Stomach smooth muscle (tissue), 2 donors: ENCODE data around the gene CNTNAP2.

Experiments
- H3K27ac ChIP-seq: one replicate; pipeline ENCODE4 v1.7.0; 2013; ENCODE audit warnings: mild to moderate bottlenecking, low read length, inconsistent platforms
- H3K27me3 ChIP-seq, 2 donors: one replicate each; pipeline ENCODE4 v1.7.0; 2013; ENCODE audit warnings: low read length in 2 of 2; ENCODE audit not compliant: insufficient read depth in 2 of 2, control insufficient read depth in 1 of 2
- H3K36me3 ChIP-seq, 2 donors: one replicate each; pipeline ENCODE4 v1.7.0; 2013; ENCODE audit warnings: low read length in 2 of 2; ENCODE audit not compliant: control insufficient read depth in 2 of 2, insufficient read depth in 2 of 2
- H3K4me1 ChIP-seq: one replicate; pipeline ENCODE4 v1.7.0; 2013; ENCODE audit warnings: low read length; ENCODE audit not compliant: control insufficient read depth, insufficient read depth
- H3K4me3 ChIP-seq, 2 donors: one replicate each; pipeline ENCODE4 v1.7.0; 2013; ENCODE audit warnings: low read length in 2 of 2
- H3K9ac ChIP-seq, 2 donors: one replicate each; pipeline ENCODE4 v1.7.0; 2013; ENCODE audit warnings: low read length in 2 of 2, mild to moderate bottlenecking in 1 of 2
- H3K9me3 ChIP-seq, 2 donors: one replicate each; pipeline ENCODE4 v1.7.0; 2013; ENCODE audit warnings: low read length in 2 of 2; ENCODE audit not compliant: control insufficient read depth in 2 of 2
- donor health status: healthy.
- donor health status: Pancreatic carcinoma.

The CNTNAP2 gene

DNA sequence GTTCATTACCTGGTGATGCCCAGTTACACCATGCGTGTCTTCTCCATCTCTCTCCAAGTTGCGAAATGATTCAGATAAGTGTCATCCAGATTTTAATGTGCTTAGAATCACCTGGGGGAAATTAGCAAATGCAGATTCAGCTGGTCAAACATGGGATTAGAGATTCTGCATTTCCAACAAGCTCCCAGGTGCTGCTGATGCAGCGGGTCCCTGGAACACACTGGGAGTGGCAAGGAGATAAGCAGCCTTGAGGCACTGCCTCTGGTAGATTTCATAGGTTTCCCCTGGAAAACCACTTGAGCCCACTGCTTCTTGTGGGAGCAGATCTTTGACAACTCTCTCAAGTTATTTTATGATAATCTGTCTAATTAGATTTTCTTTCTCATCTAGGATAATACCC is 2278.0 kb downstream of the CNTNAP2 start:
- H3K27me3 ChIP-seq, result peaks cover 4 to 6% of the 10 kb centered on the region in 2 donors

DNA sequence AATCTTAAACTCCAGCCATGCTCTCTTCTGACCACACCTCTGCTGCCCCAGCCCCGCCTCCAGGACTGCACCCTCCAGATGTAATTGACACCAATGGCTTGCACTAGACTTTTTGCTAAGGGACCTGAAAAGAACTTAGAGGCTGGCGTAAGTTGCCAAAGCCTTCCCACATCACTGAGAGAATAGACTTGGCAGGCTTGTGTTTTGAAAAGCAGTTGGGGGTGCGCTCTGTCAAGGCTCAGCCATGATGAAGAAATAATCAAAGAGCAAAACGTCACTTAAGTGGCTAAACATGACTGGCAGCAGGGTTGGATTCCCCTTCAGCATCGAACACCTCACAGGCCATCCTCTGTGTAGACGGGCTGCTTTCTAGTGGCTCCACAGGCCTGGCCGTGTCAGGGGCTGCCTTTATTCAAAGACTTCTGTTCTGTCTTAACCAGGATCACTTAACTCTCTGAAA is 2278.8 kb downstream of the CNTNAP2 start:
- Histone ChIP-seq H3K9ac (no peak overlapping the region), H3K9me3 (no peaks in the 10 kb centered on the region), H3K27ac (no peak overlapping the region), H3K36me3 (no peaks in the 10 kb centered on the region), H3K4me1 (no peaks in the 10 kb centered on the region), H3K27me3 (peaks cover 4 to 6% of the 10 kb centered on the region in 2 donors), H3K4me3 (no peak overlapping the region)

More for the DNA sequence above, 2278.0 kb downstream of the CNTNAP2 start:
- Histone ChIP-seq H3K4me3 (no peak overlapping the region), H3K4me1 (no peaks in the 10 kb centered on the region), H3K36me3 (no peaks in the 10 kb centered on the region), H3K27ac (no peak overlapping the region), H3K9ac (no peak overlapping the region), H3K9me3 (no peaks in the 10 kb centered on the region)

DNA sequence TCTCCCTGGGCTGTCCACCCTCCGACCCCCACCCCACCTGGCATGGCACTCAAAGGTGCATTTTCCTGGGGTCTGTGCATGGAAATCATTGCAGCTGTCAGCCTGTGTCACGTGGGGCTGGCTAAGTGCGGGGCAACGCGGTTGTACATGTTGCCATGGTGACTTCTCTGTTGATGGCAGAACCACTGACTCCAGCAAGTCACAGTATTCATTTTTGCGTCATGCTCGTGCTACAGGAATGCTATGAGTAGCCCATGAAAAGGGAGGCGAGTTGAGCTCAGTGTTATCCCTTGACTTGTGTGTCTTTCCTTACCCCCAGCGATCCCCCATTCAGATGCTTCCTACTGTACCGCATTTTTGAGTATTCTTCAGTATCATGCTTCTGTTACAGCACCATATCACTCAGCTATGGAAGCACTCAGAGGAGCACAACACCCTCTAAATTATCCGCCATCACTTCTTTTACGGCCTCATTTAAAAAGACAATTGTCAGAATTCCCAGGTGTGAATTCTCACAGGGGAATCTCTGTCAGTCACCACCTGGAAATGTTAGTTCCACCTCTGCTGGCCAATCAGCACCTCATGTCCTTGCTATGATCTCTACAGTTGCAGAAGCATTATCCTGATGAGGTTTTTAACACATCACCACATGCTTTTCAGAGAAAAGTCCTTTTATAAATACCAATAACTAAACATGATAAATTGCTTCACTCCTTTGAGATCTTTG is 2279.6 kb downstream of the CNTNAP2 start:
- H3K4me1 ChIP-seq, result no peaks in the 10 kb centered on the region
- no peak overlapping the region for H3K9ac ChIP-seq
- peaks cover 4 to 6% of the 10 kb centered on the region in 2 donors for H3K27me3 ChIP-seq
- H3K36me3 ChIP-seq, result no peaks in the 10 kb centered on the region
- H3K4me3 ChIP-seq, result no peak overlapping the region
- H3K9me3 ChIP-seq, result no peaks in the 10 kb centered on the region
- no peak overlapping the region for H3K27ac ChIP-seq

DNA sequence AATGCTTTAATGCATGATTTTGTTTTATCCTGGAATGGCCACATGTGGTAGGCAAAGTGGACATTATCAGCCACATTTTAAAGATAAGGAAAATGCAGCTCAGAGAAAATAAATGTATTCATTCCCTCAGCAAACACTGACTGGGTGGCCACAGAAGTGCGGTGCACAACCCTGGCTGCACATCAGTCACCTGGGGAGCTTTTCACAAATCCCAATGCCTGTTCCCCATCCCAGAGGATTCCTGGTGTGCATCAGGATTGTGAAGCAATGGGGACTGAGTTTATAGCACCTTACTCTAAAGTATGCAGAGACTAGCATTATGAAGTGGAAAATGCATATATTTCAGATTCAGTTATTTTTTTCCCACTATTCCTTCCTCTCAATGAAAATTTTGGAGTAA is 2280.5 kb downstream of the CNTNAP2 start:
- no peak overlapping the region for H3K27ac ChIP-seq
- no peaks in the 10 kb centered on the region for H3K4me1 ChIP-seq
- no peaks in the 10 kb centered on the region for H3K36me3 ChIP-seq
- no peak overlapping the region for H3K9ac ChIP-seq
- H3K4me3 ChIP-seq, result no peak overlapping the region
- peaks cover 4 to 6% of the 10 kb centered on the region in 2 donors for H3K27me3 ChIP-seq
- no peaks in the 10 kb centered on the region for H3K9me3 ChIP-seq

DNA sequence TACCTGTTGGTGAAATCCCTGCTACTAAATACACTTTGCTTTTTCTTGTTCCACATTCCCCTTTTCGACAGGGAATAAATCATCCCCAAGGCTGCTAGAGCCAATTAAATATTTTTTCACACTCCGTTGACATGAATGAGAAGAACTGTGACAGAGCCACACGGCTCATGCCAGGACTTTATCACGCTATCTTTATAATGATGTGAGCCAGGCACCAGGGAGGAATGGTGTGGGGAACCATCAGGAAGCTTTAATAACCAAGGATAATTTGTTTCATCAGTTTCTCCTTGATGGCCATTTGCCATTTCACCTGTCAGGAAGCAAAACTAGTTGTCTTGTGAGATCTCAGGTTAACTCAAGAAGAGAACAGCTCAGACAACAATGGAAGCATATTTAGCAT is 2280.9 kb downstream of the CNTNAP2 start:
- Histone ChIP-seq H3K9me3 (no peaks in the 10 kb centered on the region), H3K9ac (no peak overlapping the region), H3K4me3 (no peak overlapping the region), H3K27ac (no peak overlapping the region), H3K36me3 (no peaks in the 10 kb centered on the region), H3K27me3 (peaks cover 4 to 6% of the 10 kb centered on the region in 2 donors), H3K4me1 (no peaks in the 10 kb centered on the region)

DNA sequence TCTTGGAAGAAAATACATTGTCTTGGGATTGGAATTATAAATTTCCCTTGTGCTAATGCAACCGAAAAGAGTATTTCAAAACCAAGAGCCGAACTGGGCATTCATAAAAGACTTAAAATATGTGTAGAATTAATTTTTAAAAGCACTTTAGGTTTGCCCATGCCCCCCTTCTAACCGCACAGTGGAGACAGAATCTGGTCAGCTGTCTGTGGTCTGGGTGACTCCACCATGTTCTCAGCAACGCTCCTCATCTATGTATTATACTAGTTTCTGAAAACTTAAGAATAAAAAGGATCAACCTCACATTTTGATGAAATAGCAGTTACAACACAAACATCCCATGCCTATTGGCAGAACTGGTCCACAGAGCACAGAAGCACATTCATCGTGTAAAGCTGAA is 2281.4 kb downstream of the CNTNAP2 start:
- Histone ChIP-seq H3K9me3 (no peaks in the 10 kb centered on the region), H3K4me3 (no peak overlapping the region), H3K9ac (no peak overlapping the region), H3K4me1 (no peaks in the 10 kb centered on the region), H3K36me3 (no peaks in the 10 kb centered on the region), H3K27me3 (peaks cover 4 to 6% of the 10 kb centered on the region in 2 donors), H3K27ac (no peak overlapping the region)

DNA sequence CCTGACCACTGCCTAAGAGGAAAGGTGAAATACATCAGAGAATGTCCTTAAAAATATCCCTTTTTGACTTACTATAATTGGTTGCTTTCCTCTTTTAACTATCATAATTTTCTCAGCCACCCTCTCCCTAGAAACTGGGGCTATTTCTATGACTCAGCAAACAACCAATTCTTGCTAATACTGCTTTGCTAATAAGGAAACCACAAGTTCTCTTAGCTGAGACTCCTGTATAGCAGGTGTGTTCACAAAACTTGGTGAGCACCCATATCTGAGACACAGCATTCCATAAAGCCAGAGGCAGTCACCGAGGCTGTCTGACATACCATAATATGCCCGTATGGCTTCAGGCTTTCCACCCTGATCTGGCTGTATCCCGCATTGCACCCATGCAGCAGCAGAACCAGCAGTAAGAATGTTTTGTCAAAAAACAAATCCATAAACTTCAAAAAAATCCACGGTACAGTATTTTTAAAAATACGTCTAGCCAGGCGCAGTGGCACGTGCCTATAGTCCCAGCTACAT is 2282.3 kb downstream of the CNTNAP2 start:
- Histone ChIP-seq H3K4me1 (no peaks in the 10 kb centered on the region), H3K36me3 (no peaks in the 10 kb centered on the region), H3K4me3 (no peak overlapping the region), H3K9ac (no peak overlapping the region), H3K9me3 (no peaks in the 10 kb centered on the region), H3K27ac (no peak overlapping the region), H3K27me3 (peaks cover 4 to 6% of the 10 kb centered on the region in 2 donors)

DNA sequence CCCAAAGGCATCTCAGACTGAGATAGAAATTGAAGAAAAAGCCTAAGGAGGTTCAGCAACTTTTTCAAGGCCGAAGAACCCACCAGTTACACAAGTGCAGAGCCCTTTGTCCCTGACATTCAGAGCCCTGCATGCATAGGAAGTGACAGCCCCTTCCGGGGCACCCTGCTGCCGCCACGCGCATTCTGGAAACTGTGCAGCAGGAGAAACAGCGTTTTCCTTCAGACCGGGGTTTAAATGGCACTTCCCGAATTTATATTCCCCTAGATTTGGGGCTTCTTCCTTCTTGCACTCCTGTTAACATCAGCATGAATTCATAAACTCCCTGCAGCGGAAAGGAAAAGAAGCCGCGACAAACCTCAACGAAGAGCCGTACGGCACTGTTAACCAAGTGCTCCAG is 2283.5 kb downstream of the CNTNAP2 start:
- Histone ChIP-seq H3K9me3 (no peaks in the 10 kb centered on the region), H3K4me3 (no peak overlapping the region), H3K36me3 (no peaks in the 10 kb centered on the region), H3K27ac (no peak overlapping the region), H3K9ac (no peak overlapping the region), H3K27me3 (peaks cover 4 to 6% of the 10 kb centered on the region in 2 donors), H3K4me1 (no peaks in the 10 kb centered on the region)

DNA sequence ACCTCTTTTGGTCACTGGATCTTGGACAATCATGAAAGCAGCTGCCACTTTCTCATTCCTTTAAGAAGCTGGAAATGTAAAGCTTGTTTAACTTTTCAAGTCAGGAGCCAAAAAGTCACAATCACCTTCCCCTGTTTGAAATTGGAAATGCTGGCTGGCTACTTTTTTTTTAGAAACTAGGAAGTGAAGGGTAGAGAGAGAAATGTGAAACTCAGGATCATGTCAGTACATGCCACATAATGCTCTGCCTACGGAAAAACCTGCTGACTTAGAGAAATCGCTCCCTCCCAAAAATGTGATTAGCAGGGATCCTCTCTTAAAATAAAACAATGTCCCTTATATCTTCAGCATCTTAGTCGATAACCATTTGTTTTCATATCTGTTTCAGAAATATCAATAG is 2285.6 kb downstream of the CNTNAP2 start:
- H3K36me3 ChIP-seq, result no peaks in the 10 kb centered on the region
- H3K4me3 ChIP-seq, result no peak overlapping the region
- H3K9me3 ChIP-seq, result no peaks in the 10 kb centered on the region
- no peaks in the 10 kb centered on the region for H3K4me1 ChIP-seq
- H3K27ac ChIP-seq, result no peak overlapping the region
- H3K27me3 ChIP-seq, result no peaks in the 10 kb centered on the region
- H3K9ac ChIP-seq, result no peak overlapping the region

DNA sequence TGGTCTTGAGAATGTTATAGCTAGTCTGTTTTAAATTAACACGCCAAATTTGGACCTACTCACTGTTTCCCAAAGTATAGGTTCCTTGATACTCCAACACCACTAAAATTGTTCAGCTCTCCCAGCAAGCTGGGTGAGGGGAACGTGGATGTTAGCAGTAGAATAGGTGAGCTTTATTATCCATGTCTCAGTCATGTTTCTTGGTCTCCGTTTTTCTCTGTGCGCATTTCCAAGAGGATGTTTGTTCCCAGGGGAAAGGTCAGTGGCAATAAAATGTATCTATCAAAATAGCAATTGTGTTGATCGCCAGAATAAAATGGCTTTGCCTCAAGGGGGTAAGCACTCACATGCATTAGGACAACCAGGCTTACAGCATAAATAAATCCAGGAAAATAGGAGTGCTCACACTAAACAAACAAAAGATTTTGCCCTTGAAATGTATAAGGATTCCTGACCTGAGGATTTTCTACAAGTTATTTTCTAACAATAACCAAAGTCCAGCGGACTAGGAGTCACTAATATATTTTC is 2286.9 kb downstream of the CNTNAP2 start:
- Histone ChIP-seq H3K27ac (no peak overlapping the region), H3K9ac (no peak overlapping the region), H3K27me3 (no peaks in the 10 kb centered on the region), H3K36me3 (no peaks in the 10 kb centered on the region), H3K4me3 (no peak overlapping the region), H3K9me3 (no peaks in the 10 kb centered on the region), H3K4me1 (no peaks in the 10 kb centered on the region)

DNA sequence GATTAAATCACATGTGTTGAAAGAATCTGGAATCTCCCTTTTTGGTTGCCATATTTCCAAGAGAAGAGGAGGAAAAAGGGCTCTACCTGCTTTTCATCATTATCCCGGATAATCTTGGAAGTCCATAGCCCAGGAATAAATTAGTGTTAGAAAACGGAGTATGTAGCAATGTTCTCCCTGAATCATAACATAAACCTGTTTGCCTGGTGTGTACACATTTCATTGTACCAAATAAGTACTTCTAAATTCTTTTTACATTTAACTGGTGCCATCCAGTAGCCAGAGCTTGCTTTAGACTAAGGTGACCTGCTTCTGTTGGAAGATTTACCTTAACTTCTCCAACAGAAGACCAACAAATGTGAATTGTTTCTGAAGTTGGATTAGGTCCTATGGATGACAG is 2291.7 kb downstream of the CNTNAP2 start:
- H3K9ac ChIP-seq, result no peak overlapping the region
- no peak overlapping the region for H3K4me3 ChIP-seq
- no peaks in the 10 kb centered on the region for H3K4me1 ChIP-seq
- H3K27me3 ChIP-seq, result no peaks in the 10 kb centered on the region
- H3K27ac ChIP-seq, result no peak overlapping the region
- H3K9me3 ChIP-seq, result no peaks in the 10 kb centered on the region
- no peaks in the 10 kb centered on the region for H3K36me3 ChIP-seq
